Mammary epithelial cell (primary cell): ENCODE measurements around the gene TTLL8.

ENCODE experiments used
- CTCF ChIP-seq, 2 donors: IDR thresholded peaks in 1 of 2; conservative IDR thresholded peaks in 1 of 2; 2 replicates each; pipeline ENCODE4 v1.5.1; 2011 to 2012; ENCODE audit warnings: inconsistent platforms in 2 of 2, low read length in 2 of 2, mild to moderate bottlenecking in 2 of 2, control low read depth in 1 of 2, low read depth in 1 of 2; ENCODE audit not compliant: insufficient read depth in 1 of 2; ENCODE audit errors: extremely low read depth in 1 of 2
- EZH2 ChIP-seq: IDR thresholded peaks from 2 replicates; pipeline ENCODE4 v1.6.1; 2012; ENCODE audit warnings: low read length, inconsistent platforms, borderline replicate concordance

- TF ChIP-seq CTCF (conservative IDR thresholded peaks at IDR 0.05 in 1 of 2, IDR thresholded peaks at IDR 0.05 in 1 of 2; ENCODE audit: extremely low read depth in 1 of 2, insufficient read depth in 1 of 2, low read depth in 1 of 2, low read length in 2 of 2): no peak
- no peak for TF ChIP-seq EZH2
Measured at GRCh38 chr22:50081426-50082196, 23.5 kb upstream of the TTLL8 start.
